Right atrium auricular region (tissue), 2 donors: Measurements from ENCODE around the gene CLNS1A. TPM values are rescaled to one million over a fixed set of nuclear protein-coding genes. Genes with fewer than 3 reads are reported as not detected.

Source experiments
- DNase-seq: peaks from one replicate; pipeline ENCODE4 v3.0.0-alpha.2; 2019; ENCODE audit warnings: low spot score
- H3K27ac ChIP-seq, 2 donors: fragments of 200-600 bp; sonication (generic); 1 replicate in 1 of 2; 2 replicates in 1 of 2; pipeline ENCODE4 v1.5.1; 2016 to 2019
- H3K27me3 ChIP-seq, 2 donors: fragments of 200-600 bp; sonication (generic); one replicate each; pipeline versions ENCODE4 v1.5.1 to v1.6.0; 2017 to 2019
- H3K36me3 ChIP-seq: fragments of 200-600 bp; sonication (generic); one replicate; pipeline ENCODE4 v1.5.1; 2016
- H3K4me1 ChIP-seq, 2 donors: fragments of 200-600 bp; sonication (generic); one replicate each; pipeline versions ENCODE4 v1.5.1 to v1.6.0; 2017 to 2019
- H3K4me3 ChIP-seq, 2 donors: fragments of 200-600 bp; sonication (generic); 1 replicate in 1 of 2; 2 replicates in 1 of 2; pipeline ENCODE4 v1.5.1; 2017 to 2019; ENCODE audit warnings: mild to moderate bottlenecking in 1 of 2, moderate library complexity in 1 of 2
- H3K9me3 ChIP-seq, 2 donors: fragments of 200-600 bp; sonication (generic); one replicate each; pipeline ENCODE4 v1.5.1; 2019
- total RNA-seq, 2 donors: library from RNA; depleted of rRNA; stranded (reverse); fragments of >200 nt; gene quantifications; one replicate each; pipeline ENCODE4 v1.1.0, GENCODE V29; 2016
- TF ChIP-seq, protein P1 (sequence below), 2 donors: fragments of 200-600 bp; sonication (generic); IDR thresholded peaks; one replicate each; pipeline ENCODE4 v1.5.1; 2019; ENCODE audit warnings: antibody characterized with exemption in 2 of 2

CLNS1A gene, protein sequence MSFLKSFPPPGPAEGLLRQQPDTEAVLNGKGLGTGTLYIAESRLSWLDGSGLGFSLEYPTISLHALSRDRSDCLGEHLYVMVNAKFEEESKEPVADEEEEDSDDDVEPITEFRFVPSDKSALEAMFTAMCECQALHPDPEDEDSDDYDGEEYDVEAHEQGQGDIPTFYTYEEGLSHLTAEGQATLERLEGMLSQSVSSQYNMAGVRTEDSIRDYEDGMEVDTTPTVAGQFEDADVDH
- 10 to 100 TPM; 55.2 to 59.2 TPM for total RNA-seq

DNA sequence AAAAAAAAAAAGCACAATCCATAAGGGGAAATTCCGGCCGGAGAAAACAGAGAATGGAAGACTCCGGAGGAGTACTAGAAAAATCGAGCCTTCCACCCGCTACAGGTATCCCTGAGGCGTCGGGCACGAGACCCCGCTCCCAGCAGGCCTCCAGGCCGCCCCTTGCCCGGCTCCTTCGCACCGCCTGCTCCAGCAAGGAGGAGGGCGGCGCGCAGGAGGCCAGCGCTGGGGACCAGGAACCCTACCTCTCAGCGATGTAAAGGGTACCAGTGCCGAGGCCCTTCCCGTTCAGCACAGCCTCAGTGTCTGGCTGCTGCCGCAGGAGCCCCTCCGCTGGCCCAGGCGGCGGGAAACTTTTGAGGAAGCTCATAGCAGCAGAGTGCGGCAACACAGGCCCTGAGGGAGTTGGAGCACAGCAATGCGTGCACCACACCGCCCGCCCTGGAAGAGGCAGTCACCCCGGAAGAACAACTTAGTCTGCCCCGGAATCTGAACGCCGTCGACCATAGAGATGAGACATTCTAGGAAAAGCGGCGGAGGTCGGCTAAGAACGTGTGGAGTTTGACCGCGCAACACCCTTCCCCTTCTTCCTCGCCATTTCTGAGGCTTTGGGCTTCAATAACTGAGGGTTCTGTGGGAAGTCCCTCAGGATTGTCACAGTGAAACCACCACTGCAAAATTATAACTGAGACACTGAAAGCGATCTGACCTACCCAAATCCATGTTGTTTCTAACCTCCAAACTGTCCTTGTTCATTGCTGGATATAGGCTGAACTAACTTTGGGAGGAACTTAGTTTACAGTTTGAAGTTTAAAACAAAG is at the start of gene CLNS1A:
Gene CLNS1A, minus strand, starts transcription at position 450 of the 821 bp plus-strand sequence. Its CDS starts 80 bp downstream, at position 370.
- H3K4me3 ChIP-seq, result peak within 1 kb of the TSS; percentile 84 to 92
- TF ChIP-seq, protein P1, sequence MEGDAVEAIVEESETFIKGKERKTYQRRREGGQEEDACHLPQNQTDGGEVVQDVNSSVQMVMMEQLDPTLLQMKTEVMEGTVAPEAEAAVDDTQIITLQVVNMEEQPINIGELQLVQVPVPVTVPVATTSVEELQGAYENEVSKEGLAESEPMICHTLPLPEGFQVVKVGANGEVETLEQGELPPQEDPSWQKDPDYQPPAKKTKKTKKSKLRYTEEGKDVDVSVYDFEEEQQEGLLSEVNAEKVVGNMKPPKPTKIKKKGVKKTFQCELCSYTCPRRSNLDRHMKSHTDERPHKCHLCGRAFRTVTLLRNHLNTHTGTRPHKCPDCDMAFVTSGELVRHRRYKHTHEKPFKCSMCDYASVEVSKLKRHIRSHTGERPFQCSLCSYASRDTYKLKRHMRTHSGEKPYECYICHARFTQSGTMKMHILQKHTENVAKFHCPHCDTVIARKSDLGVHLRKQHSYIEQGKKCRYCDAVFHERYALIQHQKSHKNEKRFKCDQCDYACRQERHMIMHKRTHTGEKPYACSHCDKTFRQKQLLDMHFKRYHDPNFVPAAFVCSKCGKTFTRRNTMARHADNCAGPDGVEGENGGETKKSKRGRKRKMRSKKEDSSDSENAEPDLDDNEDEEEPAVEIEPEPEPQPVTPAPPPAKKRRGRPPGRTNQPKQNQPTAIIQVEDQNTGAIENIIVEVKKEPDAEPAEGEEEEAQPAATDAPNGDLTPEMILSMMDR (IDR thresholded peaks at IDR 0.05), result no peak
- peaks cover 0 to 22% of the 10 kb centered on the region in 2 donors for H3K4me1 ChIP-seq
- DNase-seq, result peak; percentile 89
- H3K36me3 ChIP-seq, result no peaks in the 10 kb centered on the region
- no peaks in the 10 kb centered on the region for H3K9me3 ChIP-seq
- peak within 1 kb of the TSS; percentile 73 to 76 for H3K27ac ChIP-seq
- H3K27me3 ChIP-seq, result no peaks in the 10 kb centered on the region

DNA sequence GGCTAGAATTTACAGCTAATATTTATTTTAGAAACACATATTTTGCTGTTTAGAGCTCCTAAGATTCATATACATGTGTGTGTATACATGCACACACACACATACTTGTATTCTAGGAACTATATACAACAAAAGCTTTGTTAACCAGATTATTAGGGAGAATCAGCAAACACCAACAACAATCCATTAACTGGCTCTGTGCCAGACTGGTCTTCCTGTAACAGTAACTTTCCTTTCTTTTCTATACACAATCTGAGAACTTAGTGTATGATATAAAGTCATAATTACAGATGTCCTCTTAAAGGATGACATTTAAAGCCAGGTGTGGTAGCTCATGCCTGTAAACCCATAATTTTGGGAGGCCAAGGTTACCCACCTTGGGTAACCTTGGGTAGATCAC is 49.5 kb upstream of the CLNS1A start:
- no peak for DNase-seq
- Histone ChIP-seq H3K36me3 (peaks cover 33% of the 10 kb centered on the region), H3K4me3 (no peak overlapping the region), H3K27me3 (no peaks in the 10 kb centered on the region), H3K4me1 (no peaks in the 10 kb centered on the region), H3K9me3 (no peaks in the 10 kb centered on the region), H3K27ac (no peak overlapping the region)
- TF ChIP-seq, protein P1 (IDR thresholded peaks at IDR 0.05), result no peak

DNA sequence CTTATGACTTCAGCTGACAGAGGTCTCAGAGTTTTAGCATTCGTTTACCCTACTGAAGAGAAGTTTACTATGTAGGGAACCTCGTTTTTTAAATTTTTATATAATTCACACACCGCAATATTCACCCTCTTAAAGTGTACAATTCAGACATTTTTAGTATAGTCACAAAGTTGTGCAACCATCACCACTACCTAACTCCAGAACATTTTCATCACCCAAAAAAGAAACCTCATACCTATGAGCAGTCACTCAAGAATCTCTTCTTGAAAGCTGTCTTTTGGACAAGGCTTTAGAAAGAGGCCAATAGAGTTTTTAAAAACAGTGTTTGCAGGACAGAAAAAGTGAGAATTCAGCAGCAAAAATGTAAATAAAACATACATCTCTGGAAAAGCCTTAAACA is 39.5 kb upstream of the CLNS1A start:
- TF ChIP-seq, protein P1 (IDR thresholded peaks at IDR 0.05), result no peak

DNA sequence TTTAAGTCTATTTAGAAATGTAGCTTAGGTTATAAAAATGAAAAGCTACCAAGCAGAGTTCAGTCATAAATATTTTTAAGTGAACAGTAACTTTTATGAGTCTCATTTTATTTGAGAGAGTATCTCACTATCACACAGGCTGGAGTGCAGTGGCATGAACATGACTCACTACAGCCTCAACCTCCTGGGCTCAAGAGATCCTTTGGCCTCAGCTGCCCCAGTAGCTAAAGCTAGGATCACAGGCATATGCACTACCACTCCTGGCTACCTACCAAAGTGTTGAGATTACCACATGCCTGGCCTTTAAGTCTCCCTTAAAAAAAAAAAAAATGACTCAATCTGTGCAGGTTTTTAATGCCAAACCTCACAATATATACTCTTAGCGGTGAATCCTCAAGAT is 34.7 kb upstream of the CLNS1A start:
- Histone ChIP-seq H3K36me3 (peaks cover 87% of the 10 kb centered on the region), H3K4me3 (no peak overlapping the region), H3K9me3 (no peaks in the 10 kb centered on the region), H3K27ac (no peak overlapping the region), H3K27me3 (no peaks in the 10 kb centered on the region), H3K4me1 (no peaks in the 10 kb centered on the region)
- TF ChIP-seq, protein P1 (IDR thresholded peaks at IDR 0.05), result no peak
- no peak for DNase-seq

More for the DNA sequence above, 39.5 kb upstream of the CLNS1A start:
- Histone ChIP-seq H3K4me1 (no peaks in the 10 kb centered on the region), H3K27ac (no peak overlapping the region), H3K4me3 (no peak overlapping the region), H3K9me3 (no peaks in the 10 kb centered on the region), H3K36me3 (peaks cover 66% of the 10 kb centered on the region), H3K27me3 (no peaks in the 10 kb centered on the region)
- no peak for DNase-seq

DNA sequence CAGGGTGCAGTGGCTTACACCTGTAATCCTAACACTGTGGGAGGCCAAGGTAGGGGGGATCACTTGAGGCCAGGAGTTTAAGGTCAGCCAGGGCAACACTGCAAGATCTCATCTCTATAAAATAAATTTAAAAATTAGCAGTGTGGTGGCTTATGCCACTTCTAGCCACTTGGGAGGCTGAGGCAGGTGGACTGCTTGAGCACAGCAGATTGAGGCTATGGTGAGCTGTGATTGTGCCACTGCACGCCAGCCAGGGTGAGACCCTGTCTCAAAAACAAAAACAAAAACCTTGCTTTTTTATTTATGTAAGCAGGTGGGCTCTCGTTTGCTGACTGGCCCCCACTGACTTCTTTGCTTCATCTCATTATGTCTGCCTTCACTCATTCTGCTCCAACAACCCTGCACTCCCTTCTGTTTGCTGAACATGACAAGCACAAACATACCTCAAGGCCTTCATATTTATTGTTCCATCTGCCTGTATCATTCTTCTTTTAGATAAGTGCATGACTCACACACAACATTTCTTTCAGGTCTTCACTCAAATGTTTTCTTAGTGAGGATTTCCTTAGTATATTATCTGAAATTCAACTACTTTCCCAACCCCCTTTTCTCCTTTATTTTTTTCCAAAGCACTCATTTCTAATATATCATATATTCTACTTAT is 32.4 kb upstream of the CLNS1A start:
- H3K27me3 ChIP-seq, result no peaks in the 10 kb centered on the region
- no peak overlapping the region for H3K4me3 ChIP-seq
- no peaks in the 10 kb centered on the region for H3K9me3 ChIP-seq
- DNase-seq, result no peak
- no peaks in the 10 kb centered on the region for H3K4me1 ChIP-seq
- TF ChIP-seq, protein P1 (IDR thresholded peaks at IDR 0.05), result no peak
- H3K36me3 ChIP-seq, result peaks cover 79% of the 10 kb centered on the region
- no peak overlapping the region for H3K27ac ChIP-seq
